ENCODE measurements around the gene GAREM1.

DNA sequence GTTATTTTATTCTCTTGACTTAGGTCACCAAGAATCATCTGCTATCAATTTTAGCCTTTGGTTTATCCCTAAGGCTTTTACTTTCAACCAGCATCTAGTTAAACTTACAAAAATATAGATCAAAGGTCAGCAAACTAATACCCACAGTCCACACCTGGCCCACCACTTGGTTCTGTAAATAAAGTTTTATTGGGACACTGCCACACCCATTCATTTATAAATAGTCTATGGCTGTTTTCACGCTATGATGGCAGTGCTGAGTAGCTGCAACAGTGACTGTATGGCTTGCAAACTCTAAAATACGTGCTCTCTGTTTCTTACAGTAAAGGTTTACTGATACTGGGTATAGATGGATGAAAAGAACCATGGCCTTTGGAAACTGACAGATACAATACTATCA is 173.8 kb downstream of the GAREM1 start:
- TF ChIP-seq, protein P1, sequence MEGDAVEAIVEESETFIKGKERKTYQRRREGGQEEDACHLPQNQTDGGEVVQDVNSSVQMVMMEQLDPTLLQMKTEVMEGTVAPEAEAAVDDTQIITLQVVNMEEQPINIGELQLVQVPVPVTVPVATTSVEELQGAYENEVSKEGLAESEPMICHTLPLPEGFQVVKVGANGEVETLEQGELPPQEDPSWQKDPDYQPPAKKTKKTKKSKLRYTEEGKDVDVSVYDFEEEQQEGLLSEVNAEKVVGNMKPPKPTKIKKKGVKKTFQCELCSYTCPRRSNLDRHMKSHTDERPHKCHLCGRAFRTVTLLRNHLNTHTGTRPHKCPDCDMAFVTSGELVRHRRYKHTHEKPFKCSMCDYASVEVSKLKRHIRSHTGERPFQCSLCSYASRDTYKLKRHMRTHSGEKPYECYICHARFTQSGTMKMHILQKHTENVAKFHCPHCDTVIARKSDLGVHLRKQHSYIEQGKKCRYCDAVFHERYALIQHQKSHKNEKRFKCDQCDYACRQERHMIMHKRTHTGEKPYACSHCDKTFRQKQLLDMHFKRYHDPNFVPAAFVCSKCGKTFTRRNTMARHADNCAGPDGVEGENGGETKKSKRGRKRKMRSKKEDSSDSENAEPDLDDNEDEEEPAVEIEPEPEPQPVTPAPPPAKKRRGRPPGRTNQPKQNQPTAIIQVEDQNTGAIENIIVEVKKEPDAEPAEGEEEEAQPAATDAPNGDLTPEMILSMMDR (conservative IDR thresholded peaks at IDR 0.05) = no peak
- no peak for TF ChIP-seq EZH2 (IDR thresholded peaks at IDR 0.05; ENCODE audit: low read depth)

Measured in PC-9 (cell line).